ENCODE results near the gene MALT1.
"Not testable (repeated sequence)": the region's sequence is repeated elsewhere in the genome, so short reads cannot be mapped to it uniquely, and the experiment has no call there.

MALT1 gene

GRCh38 chr18:58646334-58646862, 24.9 kb upstream of the MALT1 start:
- Histone ChIP-seq H3K27me3 (replicated peaks) (no peaks in the 10 kb centered on the region), H3K27ac (no peak overlapping the region), H3K4me3 (ENCODE audit: low read depth, low read length) (no peak overlapping the region), H3K36me3 (replicated peaks) (no peaks in the 10 kb centered on the region)
- DNase-seq, result no peak
- in situ Hi-C loops (cut with HindIII; ENCODE audit: low pct_ligation_motif_present, low sequenced_read_pairs), result no loop called here
- TF ChIP-seq, protein P1, sequence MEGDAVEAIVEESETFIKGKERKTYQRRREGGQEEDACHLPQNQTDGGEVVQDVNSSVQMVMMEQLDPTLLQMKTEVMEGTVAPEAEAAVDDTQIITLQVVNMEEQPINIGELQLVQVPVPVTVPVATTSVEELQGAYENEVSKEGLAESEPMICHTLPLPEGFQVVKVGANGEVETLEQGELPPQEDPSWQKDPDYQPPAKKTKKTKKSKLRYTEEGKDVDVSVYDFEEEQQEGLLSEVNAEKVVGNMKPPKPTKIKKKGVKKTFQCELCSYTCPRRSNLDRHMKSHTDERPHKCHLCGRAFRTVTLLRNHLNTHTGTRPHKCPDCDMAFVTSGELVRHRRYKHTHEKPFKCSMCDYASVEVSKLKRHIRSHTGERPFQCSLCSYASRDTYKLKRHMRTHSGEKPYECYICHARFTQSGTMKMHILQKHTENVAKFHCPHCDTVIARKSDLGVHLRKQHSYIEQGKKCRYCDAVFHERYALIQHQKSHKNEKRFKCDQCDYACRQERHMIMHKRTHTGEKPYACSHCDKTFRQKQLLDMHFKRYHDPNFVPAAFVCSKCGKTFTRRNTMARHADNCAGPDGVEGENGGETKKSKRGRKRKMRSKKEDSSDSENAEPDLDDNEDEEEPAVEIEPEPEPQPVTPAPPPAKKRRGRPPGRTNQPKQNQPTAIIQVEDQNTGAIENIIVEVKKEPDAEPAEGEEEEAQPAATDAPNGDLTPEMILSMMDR (IDR thresholded peaks at IDR 0.05; ENCODE audit: low read depth, low read length, missing control alignments), result no peak

DNA sequence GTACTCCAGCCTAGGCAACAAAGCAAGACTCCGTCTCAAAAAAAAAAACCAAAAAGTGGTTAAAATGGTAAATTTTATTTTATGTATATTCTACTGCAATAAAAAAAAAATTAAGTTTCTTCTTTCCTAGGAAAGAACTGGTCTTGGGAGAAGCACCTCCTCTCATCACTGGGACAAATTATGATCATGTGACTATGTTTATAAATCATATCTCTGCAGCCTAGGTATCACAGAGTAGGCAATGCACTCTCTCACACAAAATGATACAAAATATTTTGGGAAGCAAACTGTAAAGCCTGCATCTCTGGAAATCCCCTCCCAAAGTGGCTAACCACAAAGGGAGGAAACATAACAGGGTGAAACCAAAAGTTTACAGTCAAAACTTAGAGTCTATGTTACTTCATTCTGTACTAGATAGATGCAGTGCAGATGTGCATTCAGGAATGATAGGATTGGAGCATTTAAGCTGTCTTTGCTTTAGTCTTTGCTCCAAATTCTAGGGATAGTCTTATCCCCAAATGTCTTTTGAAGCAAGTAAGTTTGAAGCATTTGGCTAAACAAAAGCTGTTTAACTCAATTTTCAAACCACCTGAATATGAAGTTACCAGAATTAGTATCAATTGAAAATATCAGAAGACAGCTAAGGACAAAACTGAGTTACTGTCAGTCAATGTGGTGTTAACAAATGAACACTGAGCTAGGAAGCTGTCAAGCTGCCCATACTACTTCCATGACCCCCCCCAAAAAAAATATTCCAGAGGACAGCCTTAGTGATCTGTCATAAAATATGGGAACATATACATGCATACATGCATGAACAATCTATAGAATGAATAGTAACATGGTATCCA, 21.1 kb upstream of the MALT1 start:
- no peak for DNase-seq
- no peak overlapping the region for H3K4me3 ChIP-seq (ENCODE audit: low read depth, low read length)

GRCh38 chr18:58650830-58651229, 20.4 kb upstream of the MALT1 start:
- DNase-seq; H3K36me3 ChIP-seq (replicated peaks); H3K27ac ChIP-seq; H3K27me3 ChIP-seq (replicated peaks); in situ Hi-C loops (cut with HindIII; ENCODE audit: low pct_ligation_motif_present, low sequenced_read_pairs); H3K4me3 ChIP-seq (ENCODE audit: low read depth, low read length): not testable (repeated sequence)

More for the DNA sequence above, 21.1 kb upstream of the MALT1 start:
- no peaks in the 10 kb centered on the region for H3K36me3 ChIP-seq (replicated peaks)
- in situ Hi-C loops (cut with HindIII; ENCODE audit: low pct_ligation_motif_present, low sequenced_read_pairs), result no loop called here
- TF ChIP-seq, protein P1 (IDR thresholded peaks at IDR 0.05; ENCODE audit: low read depth, low read length, missing control alignments), result no peak
- H3K27me3 ChIP-seq (replicated peaks), result no peaks in the 10 kb centered on the region
- H3K27ac ChIP-seq, result no peak overlapping the region

DNA sequence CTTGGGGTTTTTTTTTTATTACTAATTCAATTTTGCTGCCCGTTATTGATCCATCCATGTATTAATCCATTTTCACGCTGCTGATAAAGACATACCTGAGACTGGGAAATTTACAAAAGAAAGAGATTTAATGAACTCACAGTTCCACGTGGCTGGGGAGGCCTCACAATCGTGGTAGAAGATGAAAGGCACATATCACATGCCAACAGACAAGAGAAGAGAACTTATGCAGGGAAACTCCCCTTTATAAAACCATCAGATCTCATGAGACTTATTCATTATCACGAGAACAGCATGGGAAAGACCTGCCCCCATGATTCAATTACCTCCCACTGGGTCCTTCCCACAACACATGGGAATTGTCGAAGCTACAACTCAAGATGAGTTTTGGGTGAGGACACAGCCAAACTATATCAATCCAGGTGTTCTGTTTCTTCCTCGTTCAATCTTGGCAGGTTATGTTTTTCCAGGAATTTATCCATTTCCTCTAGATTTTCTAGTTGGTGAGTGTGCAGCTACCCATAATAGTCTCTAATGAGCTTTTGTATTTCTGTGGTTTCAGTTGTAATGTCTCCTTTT, 18.0 kb upstream of the MALT1 start:
- H3K36me3 ChIP-seq (replicated peaks); DNase-seq; in situ Hi-C loops (cut with HindIII; ENCODE audit: low pct_ligation_motif_present, low sequenced_read_pairs); H3K27ac ChIP-seq; H3K4me3 ChIP-seq (ENCODE audit: low read depth, low read length); H3K27me3 ChIP-seq (replicated peaks): not testable (repeated sequence)

GRCh38 chr18:58653814-58654509, 17.3 kb upstream of the MALT1 start:
- Histone ChIP-seq H3K27ac (no peak overlapping the region), H3K27me3 (replicated peaks) (no peaks in the 10 kb centered on the region), H3K4me3 (ENCODE audit: low read depth, low read length) (no peak overlapping the region), H3K36me3 (replicated peaks) (no peaks in the 10 kb centered on the region)
- TF ChIP-seq, protein P1 (IDR thresholded peaks at IDR 0.05; ENCODE audit: low read depth, low read length, missing control alignments), result no peak
- no peak for DNase-seq
- in situ Hi-C loops (cut with HindIII; ENCODE audit: low pct_ligation_motif_present, low sequenced_read_pairs), result no loop called here

GRCh38 chr18:58654896-58655614, 16.2 kb upstream of the MALT1 start:
- in situ Hi-C loops (cut with HindIII; ENCODE audit: low pct_ligation_motif_present, low sequenced_read_pairs), result no loop called here
- Histone ChIP-seq H3K4me3 (ENCODE audit: low read depth, low read length) (no peak overlapping the region), H3K27me3 (replicated peaks) (no peaks in the 10 kb centered on the region), H3K36me3 (replicated peaks) (no peaks in the 10 kb centered on the region), H3K27ac (no peak overlapping the region)
- TF ChIP-seq, protein P1 (IDR thresholded peaks at IDR 0.05; ENCODE audit: low read depth, low read length, missing control alignments), result no peak
- no peak for DNase-seq

All from brain microvascular endothelial cell (primary cell).